Vein endothelial cell (primary cell): Measurements from ENCODE around the gene METTL6. TPM values are rescaled to one million over a fixed set of nuclear protein-coding genes. Genes with fewer than 3 reads are reported as not detected.

Experiments
- small RNA-seq: library from RNA; depleted of rRNA; stranded (forward); fragments of <200 nt; gene quantifications from one replicate; pipeline ENCODE3, GENCODE V24; 2012
- total RNA-seq: library from RNA; depleted of rRNA; stranded (reverse); fragments of >200 nt; gene quantifications from 2 replicates; pipeline ENCODE4 v1.2.3, GENCODE V29; 2012

The METTL6 gene
- 21.2 and 21.7 TPM in 2 replicates for total RNA-seq

GRCh38 chr3:15427182-15427880, at the start of gene METTL6, which contains the start of gene EAF1:
Gene METTL6, minus strand, starts transcription at chr3:15427544. Its CDS starts 1,033 bp downstream, at chr3:15426511.
Gene EAF1, plus strand, starts transcription at chr3:15427598. Its CDS starts 182 bp downstream, at chr3:15427780.

Small RNA genes lying within 50 kb of the gene (small RNA-seq; reads per million reads assigned to genes)
- gene HMGN2P7 (not detected), gene RNU6-1024P (not detected)

Other genes starting within 250 kb of the METTL6 start
- 28.5 and 34.0 TPM in 2 replicates for gene CAPN7, start 221.3 kb downstream of the METTL6 start, total RNA-seq
- 59.8 and 108 TPM in 2 replicates for gene SH3BP5, start 95.0 kb downstream of the METTL6 start, total RNA-seq
- 31.6 and 41.2 TPM in 2 replicates for gene EAF1, start 54 bp upstream of the METTL6 start, total RNA-seq
- 0.29 and 0.98 TPM in 2 replicates for gene COLQ, start 94.2 kb upstream of the METTL6 start, total RNA-seq
- gene HACL1, start 174.0 kb upstream of the METTL6 start, total RNA-seq = 29.9 and 35.6 TPM in 2 replicates
- 31.2 and 40.8 TPM in 2 replicates for gene BTD, start 174.2 kb upstream of the METTL6 start, total RNA-seq